ENCODE measurements around the gene IPO4. TPM values are rescaled to one million over a fixed set of nuclear protein-coding genes. Genes with fewer than 3 reads are reported as not detected.

IPO4 gene
- total RNA-seq, 1 experiment from 2014 or later = 102 TPM

GRCh38 chr14:24189460-24189859 lies 844 bp upstream of the IPO4 start:
- Histone ChIP-seq H3K4me3 (replicated peaks in 1 of 2; ENCODE audit: low read depth in 1 of 2, low read length in 2 of 2) (peak overlapping the region; percentile 89 to 94), H3K36me3 (ENCODE audit: control insufficient read depth in 1 of 2, insufficient read depth in 2 of 2, low read length in 2 of 2) (peaks cover 29 to 36% of the 10 kb centered on the region in 2 experiments; a peak in 3 of 4 replicates), H3K9me2 (ENCODE audit: insufficient read depth) (no peaks in the 10 kb centered on the region), H3K9ac (ENCODE audit: low read length) (peak overlapping the region; percentile 77), H3K4me2 (ENCODE audit: low read length) (peak overlapping the region; percentile 91), H3K4me1 (ENCODE audit: control insufficient read depth in 1 of 2, insufficient read depth in 2 of 2, low read length in 2 of 2) (peaks cover 20 to 22% of the 10 kb centered on the region in 2 experiments), H3K27me3 (ENCODE audit: insufficient read depth, low read length) (no peaks in the 10 kb centered on the region), H3K79me2 (ENCODE audit: insufficient read depth, low read length) (peaks cover 51% of the 10 kb centered on the region), H3K9me3 (ENCODE audit: control insufficient read depth in 1 of 2, insufficient read depth in 1 of 2, low read depth in 1 of 2, low read length in 2 of 2) (no peaks in the 10 kb centered on the region), H4K20me1 (ENCODE audit: insufficient read depth) (no peaks in the 10 kb centered on the region), H3K27ac (ENCODE audit: low read depth, low read length) (peak overlapping the region; percentile 98; the same call in 1 of the 2 replicates), H2AFZ (ENCODE audit: low read depth, low read length, poor library complexity, severe bottlenecking) (no peak overlapping the region)
- no peak for ATAC-seq
- ChIA-PET POLR2A (interaction anchor here (1.3 to 1.6 kb wide), 3 partner anchors 24 to 53 kb away, joined by 3 to 5 read pairs (median 3); partner anchors contain the start of genes CHMP4A, PSME1 and TINF2), CTCF (interaction anchor here (0.8 kb wide), 1 partner anchor 28 kb away, joined by 4 read pairs; the partner anchor contains the start of gene IRF9), RAD21 (ENCODE audit: low non-redundant PET in 1 of 2, low total read pairs in 2 of 2, uncharacterized antibody in 2 of 2, unreplicated experiment in 2 of 2) (no interaction called here)
- intact Hi-C loops (cut with micrococcal nuclease) = no loop called here
- DNase-seq (ENCODE audit: low read depth, low spot score) = no peak
- TF ChIP-seq ELF1 (IDR thresholded peaks at IDR 0.05; ENCODE audit: borderline replicate concordance, low read depth) (no peak), ZFX (IDR thresholded peaks at IDR 0.05) (no peak), RAD21 (IDR thresholded peaks at IDR 0.05; ENCODE audit: low read depth) (no peak), POLR2AphosphoS5 (IDR thresholded peaks at IDR 0.05; ENCODE audit: low read depth, low read length) (no peak), JUND (IDR thresholded peaks at IDR 0.05) (no peak), ZBTB33 (IDR thresholded peaks at IDR 0.05; ENCODE audit: extremely low read depth, insufficient replicate concordance, low read length) (no peak), EZH2phosphoT487 (IDR thresholded peaks at IDR 0.05; ENCODE audit: borderline replicate concordance) (no peak)
- no TSS peak for BruUV-seq (replicated peaks)

GRCh38 chr14:24189059-24189375 lies 401 bp upstream of the IPO4 start:
- TF ChIP-seq CBX3 (IDR thresholded peaks at IDR 0.05; ENCODE audit: low read depth) = no peak
- no peak for TF ChIP-seq TCF7L2 (IDR thresholded peaks at IDR 0.05; ENCODE audit: borderline replicate concordance, extremely low read depth, insufficient read depth, insufficient read length)
- no peak for TF ChIP-seq EZH2phosphoT487 (IDR thresholded peaks at IDR 0.05; ENCODE audit: borderline replicate concordance)
- no peak for TF ChIP-seq ATF3 (IDR thresholded peaks at IDR 0.05)
- TF ChIP-seq ZFX (IDR thresholded peaks at IDR 0.05) = no peak
- TF ChIP-seq SIN3A (IDR thresholded peaks at IDR 0.05; ENCODE audit: low read depth) = no peak
- TF ChIP-seq RAD21 (IDR thresholded peaks at IDR 0.05; ENCODE audit: low read depth) = no peak
- no peak for TF ChIP-seq ELF1 (IDR thresholded peaks at IDR 0.05; ENCODE audit: borderline replicate concordance, low read depth)
- TF ChIP-seq REST (IDR thresholded peaks at IDR 0.05; ENCODE audit: low read depth) = no peak
- no peak for TF ChIP-seq EGR1 (IDR thresholded peaks at IDR 0.05; ENCODE audit: low read depth)
- RAD21 ChIA-PET (ENCODE audit: low non-redundant PET in 1 of 2, low total read pairs in 2 of 2, uncharacterized antibody in 2 of 2, unreplicated experiment in 2 of 2) = no interaction called here
- POLR2A ChIA-PET = interaction anchor here (0.8 to 1.6 kb wide), 7 partner anchors 24 to 95 kb away, joined by 3 to 5 read pairs (median 3); partner anchors contain the start of genes CHMP4A, DCAF11, EMC9 and NRL
- no peak for DNase-seq (ENCODE audit: low read depth, low spot score)
- H3K4me1 ChIP-seq (ENCODE audit: control insufficient read depth in 1 of 2, insufficient read depth in 2 of 2, low read length in 2 of 2) = peaks cover 16 to 18% of the 10 kb centered on the region in 2 experiments
- H3K4me3 ChIP-seq (replicated peaks in 1 of 2; ENCODE audit: low read depth in 1 of 2, low read length in 2 of 2) = peak overlapping the region; percentile 89 to 94
- ATAC-seq = no peak
- peak overlapping the region; percentile 77 for H3K9ac ChIP-seq (ENCODE audit: low read length)
- H3K9me2 ChIP-seq (ENCODE audit: insufficient read depth) = no peaks in the 10 kb centered on the region
- TSS peak; percentile 61 for BruUV-seq (replicated peaks)
- no peak overlapping the region for H2AFZ ChIP-seq (ENCODE audit: low read depth, low read length, poor library complexity, severe bottlenecking)
- intact Hi-C loops (cut with micrococcal nuclease) = no loop called here
- H3K4me2 ChIP-seq (ENCODE audit: low read length) = peak overlapping the region; percentile 91
- CTCF ChIA-PET = interaction anchor here (0.8 to 1.5 kb wide), 2 partner anchors 28 to 242 kb away, joined by 3 to 4 read pairs; partner anchors contain the start of gene IRF9
- peak overlapping the region; percentile 98 for H3K27ac ChIP-seq (ENCODE audit: low read depth, low read length)
- no peaks in the 10 kb centered on the region for H3K9me3 ChIP-seq (ENCODE audit: control insufficient read depth in 1 of 2, insufficient read depth in 1 of 2, low read depth in 1 of 2, low read length in 2 of 2)
- H4K20me1 ChIP-seq (ENCODE audit: insufficient read depth) = no peaks in the 10 kb centered on the region
- H3K79me2 ChIP-seq (ENCODE audit: insufficient read depth, low read length) = peaks cover 46% of the 10 kb centered on the region
- peaks cover 33 to 41% of the 10 kb centered on the region in 2 experiments; a peak in 3 of 4 replicates for H3K36me3 ChIP-seq (ENCODE audit: control insufficient read depth in 1 of 2, insufficient read depth in 2 of 2, low read length in 2 of 2)
- H3K27me3 ChIP-seq (ENCODE audit: insufficient read depth, low read length) = no peaks in the 10 kb centered on the region
